Measurements from ENCODE around the gene DOCK8.

The DOCK8 gene

DNA sequence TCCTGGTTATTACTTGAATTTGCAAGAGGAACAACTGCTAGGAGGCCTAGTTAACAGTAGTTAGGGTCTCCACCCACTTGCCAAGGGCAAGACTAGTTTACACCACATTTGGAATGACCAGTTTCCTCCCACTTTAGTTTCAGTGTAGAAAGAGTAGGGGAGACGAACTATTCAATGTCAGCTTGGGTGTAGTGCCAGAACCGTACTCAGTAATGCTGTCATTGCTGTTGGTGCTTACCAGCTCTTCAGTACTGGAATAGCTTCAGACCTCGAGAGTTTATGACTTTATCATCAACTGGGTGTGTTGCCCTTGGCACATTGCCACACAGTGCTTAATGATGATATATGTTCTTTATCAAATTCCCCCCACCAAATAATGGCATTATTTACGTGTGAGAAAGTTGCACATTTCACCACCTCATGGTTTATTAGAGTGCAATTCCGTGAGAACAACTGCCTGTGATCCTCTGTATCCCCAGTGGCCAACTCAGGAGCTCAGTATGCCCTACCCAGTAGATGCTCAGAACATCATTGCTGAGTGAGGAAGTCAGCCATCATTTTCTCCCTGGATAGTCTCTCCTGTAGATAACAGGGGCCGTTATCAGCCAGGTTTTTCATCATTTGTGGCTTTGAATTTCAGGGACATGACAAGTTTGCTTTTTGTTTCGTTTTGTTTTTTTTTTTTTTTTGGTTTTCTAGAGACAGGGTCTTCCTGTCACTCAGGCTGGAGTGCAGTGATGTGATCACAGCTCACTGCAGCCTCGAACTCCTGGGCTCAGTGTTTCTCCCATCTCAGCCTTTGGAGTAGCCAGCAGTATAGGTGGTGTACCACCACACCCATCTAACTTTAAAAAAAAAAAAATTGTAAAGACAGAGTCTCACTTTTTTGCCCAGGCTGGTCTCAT, 67.3 kb downstream of the DOCK8 start:
- TF ChIP-seq, protein P1, sequence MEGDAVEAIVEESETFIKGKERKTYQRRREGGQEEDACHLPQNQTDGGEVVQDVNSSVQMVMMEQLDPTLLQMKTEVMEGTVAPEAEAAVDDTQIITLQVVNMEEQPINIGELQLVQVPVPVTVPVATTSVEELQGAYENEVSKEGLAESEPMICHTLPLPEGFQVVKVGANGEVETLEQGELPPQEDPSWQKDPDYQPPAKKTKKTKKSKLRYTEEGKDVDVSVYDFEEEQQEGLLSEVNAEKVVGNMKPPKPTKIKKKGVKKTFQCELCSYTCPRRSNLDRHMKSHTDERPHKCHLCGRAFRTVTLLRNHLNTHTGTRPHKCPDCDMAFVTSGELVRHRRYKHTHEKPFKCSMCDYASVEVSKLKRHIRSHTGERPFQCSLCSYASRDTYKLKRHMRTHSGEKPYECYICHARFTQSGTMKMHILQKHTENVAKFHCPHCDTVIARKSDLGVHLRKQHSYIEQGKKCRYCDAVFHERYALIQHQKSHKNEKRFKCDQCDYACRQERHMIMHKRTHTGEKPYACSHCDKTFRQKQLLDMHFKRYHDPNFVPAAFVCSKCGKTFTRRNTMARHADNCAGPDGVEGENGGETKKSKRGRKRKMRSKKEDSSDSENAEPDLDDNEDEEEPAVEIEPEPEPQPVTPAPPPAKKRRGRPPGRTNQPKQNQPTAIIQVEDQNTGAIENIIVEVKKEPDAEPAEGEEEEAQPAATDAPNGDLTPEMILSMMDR (IDR thresholded peaks at IDR 0.05; ENCODE audit: low read depth, low read length, missing control alignments), result no peak
- no peak for DNase-seq (ENCODE audit: extremely low read depth, low read depth)
- H3K4me3 ChIP-seq (replicated peaks; ENCODE audit: low read depth, low read length), result no peak overlapping the region

DNA sequence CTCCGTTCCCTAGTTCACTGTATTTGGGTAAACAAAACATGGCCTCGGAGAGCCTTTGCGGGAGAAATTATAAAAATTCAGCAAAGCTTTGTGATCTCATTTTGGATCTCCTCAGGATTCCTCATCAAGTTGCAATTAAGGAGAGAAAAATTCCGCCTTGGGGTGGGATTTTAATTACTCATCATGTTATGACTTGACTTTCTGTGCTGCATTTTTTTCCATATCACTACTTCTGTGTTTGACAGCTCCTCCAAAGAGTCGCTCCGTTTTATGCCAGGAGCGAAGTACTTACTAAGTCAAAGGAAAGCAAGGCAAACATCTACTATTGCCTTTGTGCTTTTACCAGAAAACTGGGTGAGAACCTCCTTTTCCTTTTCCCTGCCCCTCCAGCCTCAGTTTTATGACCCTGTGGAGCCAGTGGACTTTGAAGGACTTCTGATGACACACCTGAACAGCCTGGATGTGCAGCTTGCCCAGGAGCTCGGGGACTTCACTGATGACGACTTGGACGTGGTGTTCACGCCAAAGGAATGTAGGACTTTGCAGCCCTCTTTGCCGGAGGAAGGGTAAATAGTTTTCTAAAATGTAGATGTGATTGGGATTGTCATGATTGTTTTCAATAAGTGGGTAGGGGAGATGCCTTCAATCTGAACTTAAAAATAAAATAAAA, 71.5 kb downstream of the DOCK8 start:
- DNase-seq (ENCODE audit: extremely low read depth, low read depth), result no peak

DNA sequence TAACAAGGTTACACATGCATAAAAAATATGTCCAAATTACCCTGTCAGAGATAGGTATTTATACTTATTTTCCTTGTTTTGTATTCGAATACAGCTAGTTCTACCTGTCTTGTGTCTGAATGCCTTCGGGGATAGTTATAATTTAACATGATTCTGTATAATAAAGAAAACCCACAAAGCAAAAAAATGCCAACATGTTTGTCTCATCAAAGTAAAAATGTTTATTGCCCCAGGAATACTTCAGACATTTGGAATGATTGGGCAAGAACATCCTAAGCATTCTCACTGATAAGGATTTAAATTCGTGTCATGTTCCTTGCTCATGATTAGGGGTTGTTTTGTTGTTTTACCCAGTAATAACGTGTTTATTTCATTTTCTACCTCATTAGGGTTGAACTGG, 74.5 kb downstream of the DOCK8 start:
- TF ChIP-seq, protein P1 (IDR thresholded peaks at IDR 0.05; ENCODE audit: low read depth, low read length, missing control alignments), result no peak
- DNase-seq (ENCODE audit: extremely low read depth, low read depth), result no peak
- no peak overlapping the region for H3K4me3 ChIP-seq (replicated peaks; ENCODE audit: low read depth, low read length)

More for the DNA sequence above, 71.5 kb downstream of the DOCK8 start:
- no peak overlapping the region for H3K4me3 ChIP-seq (replicated peaks; ENCODE audit: low read depth, low read length)
- TF ChIP-seq, protein P1 (IDR thresholded peaks at IDR 0.05; ENCODE audit: low read depth, low read length, missing control alignments), result no peak

DNA sequence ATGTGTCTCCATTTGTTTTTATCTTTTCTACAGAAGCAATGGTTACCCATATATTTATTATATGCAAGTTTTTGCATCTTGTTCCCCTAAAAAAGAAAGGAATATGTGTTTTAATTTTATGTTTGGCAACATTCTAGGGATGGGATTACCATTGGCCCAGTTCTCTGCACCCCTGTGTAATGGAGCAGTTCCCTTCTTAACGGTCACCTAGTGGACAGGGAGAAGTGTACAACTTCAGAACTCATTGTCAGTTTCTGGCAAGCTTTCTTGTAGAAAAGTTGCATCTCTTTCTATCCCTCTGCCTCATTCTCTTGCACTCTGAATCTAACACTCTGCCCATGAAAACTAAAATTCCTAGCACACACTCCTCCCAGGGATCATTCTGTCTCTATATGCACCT, 78.2 kb downstream of the DOCK8 start:
- TF ChIP-seq, protein P1 (IDR thresholded peaks at IDR 0.05; ENCODE audit: low read depth, low read length, missing control alignments), result no peak
- H3K4me3 ChIP-seq (replicated peaks; ENCODE audit: low read depth, low read length), result no peak overlapping the region
- no peak for DNase-seq (ENCODE audit: extremely low read depth, low read depth)

DNA sequence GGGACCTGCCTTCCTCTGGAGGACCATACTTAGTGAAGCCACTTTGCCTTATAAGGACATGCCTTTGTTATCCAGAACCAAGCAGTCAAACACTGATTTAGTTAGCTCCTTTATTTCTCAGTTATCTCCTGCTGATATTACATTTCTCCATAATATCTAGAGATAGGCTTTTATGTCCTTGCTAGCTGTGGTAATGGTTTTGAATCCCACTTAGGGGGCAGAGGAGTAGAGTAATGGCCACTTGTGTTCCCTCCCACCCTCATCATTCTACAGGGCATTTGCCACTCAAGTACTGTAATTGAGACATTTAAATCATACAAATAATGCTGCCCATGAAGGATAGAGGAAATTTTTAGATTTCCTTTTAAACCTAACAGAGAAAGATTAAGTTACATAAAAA, 80.9 kb downstream of the DOCK8 start:
- TF ChIP-seq, protein P1 (IDR thresholded peaks at IDR 0.05; ENCODE audit: low read depth, low read length, missing control alignments), result no peak
- no peak overlapping the region for H3K4me3 ChIP-seq (replicated peaks; ENCODE audit: low read depth, low read length)
- no peak for DNase-seq (ENCODE audit: extremely low read depth, low read depth)

DNA sequence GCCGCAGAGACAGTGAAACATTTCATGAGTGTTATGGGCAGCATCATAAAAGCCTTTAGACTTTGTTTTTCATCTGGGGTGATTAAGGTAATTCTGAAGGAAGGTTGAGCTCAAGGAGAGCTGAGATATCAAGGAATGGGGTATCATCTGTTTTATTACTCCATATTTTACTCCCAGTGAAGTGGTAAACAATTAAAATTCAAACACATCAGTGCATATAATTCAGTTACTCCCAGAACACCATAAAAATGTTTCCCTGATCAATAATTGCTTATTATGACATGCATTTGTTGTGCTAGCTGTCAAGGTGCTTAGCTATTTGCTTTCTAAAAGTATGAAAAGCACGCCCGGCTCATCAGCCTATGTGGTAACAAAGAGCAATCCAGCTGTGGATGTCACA, 81.7 kb downstream of the DOCK8 start:
- TF ChIP-seq, protein P1 (IDR thresholded peaks at IDR 0.05; ENCODE audit: low read depth, low read length, missing control alignments), result no peak
- H3K4me3 ChIP-seq (replicated peaks; ENCODE audit: low read depth, low read length), result no peak overlapping the region
- DNase-seq (ENCODE audit: extremely low read depth, low read depth), result no peak
